GM23248 (cell line): ENCODE measurements around the gene ADAMTS17. TPM values are rescaled to one million over a fixed set of nuclear protein-coding genes. Genes with fewer than 3 reads are reported as not detected.

Experiments
- DNase-seq: peaks from one replicate; pipeline ENCODE4 v3.0.0-alpha.2; 2015
- H2AFZ ChIP-seq: fragments of 200-600 bp; sonication (generic); 2 replicates; pipeline ENCODE4 v1.6.1; 2016; ENCODE audit warnings: antibody characterized with exemption
- H3F3A ChIP-seq: fragments of 200-600 bp; sonication (generic); 2 replicates; pipeline ENCODE4 v1.6.1; 2016; ENCODE audit warnings: mild to moderate bottlenecking, antibody characterized with exemption, mixed run types; ENCODE audit not compliant: insufficient read depth
- H3K27ac ChIP-seq: fragments of 200-600 bp; sonication (generic); 2 replicates; pipeline ENCODE4 v1.5.1; 2016; ENCODE audit warnings: mild to moderate bottlenecking
- H3K27me3 ChIP-seq: fragments of 200-600 bp; sonication (generic); replicated peaks from 2 replicates; pipeline ENCODE4 v1.6.1; 2016; ENCODE audit warnings: mild to moderate bottlenecking; ENCODE audit not compliant: insufficient read depth
- H3K36me3 ChIP-seq: fragments of 200-600 bp; sonication (generic); 2 replicates; pipeline ENCODE4 v1.6.1; 2016; ENCODE audit warnings: low read depth, mild to moderate bottlenecking
- H3K4me1 ChIP-seq: fragments of 200-600 bp; sonication (generic); 2 replicates; pipeline ENCODE4 v1.6.1; 2016; ENCODE audit warnings: mild to moderate bottlenecking; ENCODE audit not compliant: insufficient read depth
- H3K4me2 ChIP-seq: fragments of 200-600 bp; sonication (generic); one replicate; pipeline ENCODE4 v1.6.1; 2016; ENCODE audit warnings: mild to moderate bottlenecking; ENCODE audit not compliant: unreplicated experiment
- H3K4me3 ChIP-seq: fragments of 200-600 bp; sonication (generic); 2 replicates; pipeline ENCODE4 v1.5.1; 2016; ENCODE audit warnings: mild to moderate bottlenecking
- H3K79me2 ChIP-seq: fragments of 200-600 bp; sonication (generic); 2 replicates; pipeline ENCODE4 v1.6.1; 2016; ENCODE audit warnings: mild to moderate bottlenecking; ENCODE audit not compliant: insufficient read depth
- H3K9ac ChIP-seq: fragments of 200-600 bp; sonication (generic); 2 replicates; pipeline ENCODE4 v1.6.1; 2016; ENCODE audit warnings: mild to moderate bottlenecking
- H3K9me2 ChIP-seq: fragments of 200-600 bp; sonication (generic); 2 replicates; pipeline ENCODE4 v1.6.1; 2016; ENCODE audit warnings: mixed run types, mild to moderate bottlenecking, moderate library complexity; ENCODE audit not compliant: insufficient read depth
- H3K9me3 ChIP-seq: fragments of 200-600 bp; sonication (generic); one replicate; pipeline ENCODE4 v1.6.1; 2017; ENCODE audit warnings: low read depth
- H4K20me1 ChIP-seq: fragments of 200-600 bp; sonication (generic); 2 replicates; pipeline ENCODE4 v1.6.0; 2016; ENCODE audit not compliant: insufficient read depth
- EZH2 ChIP-seq: fragments of 200-600 bp; sonication (generic); IDR thresholded peaks from 2 replicates; pipeline ENCODE4 v1.6.1; 2018; ENCODE audit warnings: antibody characterized with exemption, mild to moderate bottlenecking; ENCODE audit not compliant: insufficient read depth, poor library complexity, severe bottlenecking
- EZH2phosphoT487 ChIP-seq: fragments of 200-600 bp; sonication (generic); IDR thresholded peaks from 2 replicates; pipeline ENCODE4 v1.6.1; 2018; ENCODE audit warnings: antibody characterized with exemption, moderate library complexity, mild to moderate bottlenecking, low read depth; ENCODE audit not compliant: insufficient read depth
- WGBS, 2 experiments: methylation state at CpG; one replicate each; pipeline ENCODE4 v1.1.6; 2015 to 2017; ENCODE audit warnings: low lambda C conversion rate in 2 of 2, low coverage in 1 of 2; ENCODE audit errors: missing lambda C conversion rate in 2 of 2; 5-methylcytosine and 5-hydroxymethylcytosine counted together
- in situ Hi-C: fragments of 300-500 bp; cut with MboI; formaldehyde crosslinking; loops from 2 replicates; pipeline ENCODE4 v1.15.0; 2020
- polyA plus RNA-seq: library from polyadenylated mRNA; unstranded; fragments of >200 nt; fragmentation: Nextera tagmentation; extraction: Ambion mirVana; gene quantifications from 2 replicates; pipeline ENCODE4 v1.2.1, GENCODE V29; 2016
- total RNA-seq: library from RNA; depleted of rRNA; stranded (reverse); fragments of >200 nt; shearing (Covaris generic); gene quantifications from 2 replicates; pipeline ENCODE4 v1.2.3, GENCODE V29; 2014

Gene ADAMTS17
- total and polyA plus RNA-seq, 2 experiments from 2014 or later, result not detected

GRCh38 chr15:100125401-100126191 lies 216.2 kb downstream of the ADAMTS17 start:
- Histone ChIP-seq H3K9me3 (no peaks in the 10 kb centered on the region), H4K20me1 (no peaks in the 10 kb centered on the region), H3K4me2 (no peak overlapping the region), H3K4me3 (no peak overlapping the region), H3F3A (no peaks in the 10 kb centered on the region), H3K9me2 (no peaks in the 10 kb centered on the region), H3K27me3 (no peaks in the 10 kb centered on the region), H3K79me2 (no peaks in the 10 kb centered on the region), H2AFZ (no peak overlapping the region), H3K9ac (no peak overlapping the region), H3K4me1 (no peaks in the 10 kb centered on the region), H3K27ac (no peak overlapping the region), H3K36me3 (no peaks in the 10 kb centered on the region)
- no peak for TF ChIP-seq EZH2
- no peak for TF ChIP-seq EZH2phosphoT487
- 49 to 58% methylated on average over 19 of the region's 19 CpGs for WGBS, 2 experiments
- in situ Hi-C loops, result no loop called here
- no peak for DNase-seq

- Histone ChIP-seq H3K27ac (no peak overlapping the region), H3K4me3 (no peak overlapping the region), H3K4me1 (no peaks in the 10 kb centered on the region)
Measured at GRCh38 chr15:100124936-100125335, 216.8 kb downstream of the ADAMTS17 start.

GRCh38 chr15:100124361-100124760 lies 217.4 kb downstream of the ADAMTS17 start:
- Histone ChIP-seq H3K9me3 (no peaks in the 10 kb centered on the region), H3K27me3 (no peaks in the 10 kb centered on the region), H3K4me2 (no peak overlapping the region), H3K4me1 (no peaks in the 10 kb centered on the region), H3K79me2 (no peaks in the 10 kb centered on the region), H3K9ac (no peak overlapping the region), H3K4me3 (no peak overlapping the region), H4K20me1 (no peaks in the 10 kb centered on the region), H3K9me2 (no peaks in the 10 kb centered on the region), H2AFZ (no peak overlapping the region), H3K27ac (no peak overlapping the region), H3K36me3 (no peaks in the 10 kb centered on the region), H3F3A (no peaks in the 10 kb centered on the region)
- 55% methylated on average over 14 of the region's 14 CpGs for WGBS, 2 experiments
- no peak for TF ChIP-seq EZH2phosphoT487
- TF ChIP-seq EZH2, result no peak
- DNase-seq, result no peak
- in situ Hi-C loops, result no loop called here

More at GRCh38 chr15:100124936-100125335, 216.8 kb downstream of the ADAMTS17 start:
- Histone ChIP-seq H3K9me2 (no peaks in the 10 kb centered on the region), H2AFZ (no peak overlapping the region), H3K79me2 (no peaks in the 10 kb centered on the region), H3K9ac (no peak overlapping the region), H3F3A (no peaks in the 10 kb centered on the region), H3K4me2 (no peak overlapping the region), H3K36me3 (no peaks in the 10 kb centered on the region), H3K27me3 (no peaks in the 10 kb centered on the region), H4K20me1 (no peaks in the 10 kb centered on the region), H3K9me3 (no peaks in the 10 kb centered on the region)
- no peak for TF ChIP-seq EZH2phosphoT487
- no peak for TF ChIP-seq EZH2
- no peak for DNase-seq
- in situ Hi-C loops, result no loop called here
- WGBS, 2 experiments, result 53% methylated on average over 5 of the region's 5 CpGs

GRCh38 chr15:100123611-100124010 lies 218.2 kb downstream of the ADAMTS17 start:
- no peak for DNase-seq

More at GRCh38 chr15:100123611-100124010, 218.2 kb downstream of the ADAMTS17 start:
- 49 to 51% methylated on average over 9 of the region's 9 CpGs for WGBS, 2 experiments
- Histone ChIP-seq H3K27ac (no peak overlapping the region), H3K27me3 (no peaks in the 10 kb centered on the region), H3K4me1 (no peaks in the 10 kb centered on the region), H2AFZ (no peak overlapping the region), H3K4me3 (no peak overlapping the region), H3K79me2 (no peaks in the 10 kb centered on the region), H3K9me2 (no peaks in the 10 kb centered on the region), H3K9ac (no peak overlapping the region), H3F3A (no peaks in the 10 kb centered on the region), H3K9me3 (no peaks in the 10 kb centered on the region), H3K4me2 (no peak overlapping the region), H3K36me3 (no peaks in the 10 kb centered on the region), H4K20me1 (no peaks in the 10 kb centered on the region)
- TF ChIP-seq EZH2 (no peak), EZH2phosphoT487 (no peak)
- in situ Hi-C loops, result no loop called here
